HEK293T (cell line): ENCODE data around the gene KIF5A.

Experiments used
- ELF4 ChIP-seq: fragments of 450-650 bp; IDR thresholded peaks from 2 replicates; pipeline ENCODE4 v1.6.1; 2017; ENCODE audit warnings: antibody characterized with exemption
- HDGF ChIP-seq: fragments of 450-650 bp; IDR thresholded peaks from 2 replicates; pipeline ENCODE4 v1.6.1; 2017; ENCODE audit warnings: antibody characterized with exemption, borderline replicate concordance

- TF ChIP-seq ELF4 (no peak), HDGF (no peak)
Measured at GRCh38 chr12:57512665-57513064, 37.2 kb upstream of the KIF5A start.
